GM12878 (cell line): ENCODE results near the gene PTPRN2. TPM values are rescaled to one million over a fixed set of nuclear protein-coding genes. Genes with fewer than 3 reads are reported as not detected.

Experiments
- ATAC-seq: fragments of 200-7000 bp; cut with Tn5 transposase; 3 replicates; pipeline ENCODE4 v1.9.1; 2020; ENCODE audit warnings: mild to moderate bottlenecking, moderate library complexity
- BruUV-seq: library from RNA; stranded (reverse); fragments of 400-500 nt; replicated peaks from 2 replicates; lab custom pipeline; 2021; lab: Mats Ljungman, UMichigan
- CTCF ChIA-PET: fragments of 300-600 bp; sonication (Branson Sonifier 250); formaldehyde crosslinking; extraction: SDS; loops from one replicate; lab custom pipeline; 2021; ENCODE audit warnings: inconsistent platforms; lab: Yijun Ruan, JAX
- POLR2A ChIA-PET: fragments of 350-600 bp; formaldehyde crosslinking; extraction: SDS; loops from one replicate; lab custom pipeline; 2021; ENCODE audit warnings: inconsistent platforms; lab: Charles Lee
- RAD21 ChIA-PET: fragments of 300-600 bp; sonication (Branson Sonifier 250); formaldehyde crosslinking; loops from one replicate; lab custom pipeline; 2023; ENCODE audit warnings: antibody characterized with exemption; ENCODE audit not compliant: unreplicated experiment; lab: Charles Lee
- SMC1A ChIA-PET: fragments of 300-600 bp; sonication (Branson Sonifier 250); formaldehyde crosslinking; loops from one replicate; lab custom pipeline; 2023; ENCODE audit not compliant: unreplicated experiment, uncharacterized antibody; lab: Charles Lee
- DNase-seq: peaks from one replicate; pipeline ENCODE4 v3.0.0-alpha.2; 2011; ENCODE audit warnings: low read depth, low spot score
- FAIRE-seq: peaks from 3 replicates; lab custom pipeline; 2011; peaks lifted over from hg19 to GRCh38; lab: Jason Lieb, UNC
- H2AFZ ChIP-seq: 2 replicates; pipeline ENCODE4 v1.6.0; 2011; ENCODE audit warnings: low read depth, low read length, control low read depth; ENCODE audit not compliant: control insufficient read depth
- H3K27ac ChIP-seq: 2 replicates; pipeline ENCODE4 v1.5.1; 2011; ENCODE audit warnings: control low read depth; ENCODE audit not compliant: control insufficient read depth, insufficient read depth
- H3K27me3 ChIP-seq, 2 experiments: replicated peaks in 1 of 2; 2 replicates each; pipeline versions ENCODE4 v1.6.0 to v1.6.1; 2011; ENCODE audit warnings: low read length in 1 of 2; ENCODE audit not compliant: control insufficient read depth in 2 of 2, insufficient read depth in 2 of 2
- H3K36me3 ChIP-seq, 2 experiments: 2 replicates each; pipeline ENCODE4 v1.5.1; 2011; ENCODE audit warnings: low read length in 1 of 2; ENCODE audit not compliant: control insufficient read depth in 2 of 2, insufficient read depth in 2 of 2
- H3K4me1 ChIP-seq: 2 replicates; pipeline ENCODE4 v1.6.1; 2011; ENCODE audit warnings: mild to moderate bottlenecking, low read length, moderate library complexity, mixed read lengths; ENCODE audit not compliant: control insufficient read depth, insufficient read depth
- H3K4me2 ChIP-seq: 2 replicates; pipeline ENCODE4 v1.6.0; 2011; ENCODE audit warnings: control low read depth; ENCODE audit not compliant: control insufficient read depth, insufficient read depth
- H3K4me3 ChIP-seq: fragments of 200-600 bp; sonication (generic); 2 replicates; pipeline ENCODE4 v1.5.1; 2016
- H3K79me2 ChIP-seq: 2 replicates; pipeline ENCODE4 v1.6.0; 2011; ENCODE audit warnings: low read length; ENCODE audit not compliant: control insufficient read depth, insufficient read depth
- H3K9ac ChIP-seq: 2 replicates; pipeline ENCODE4 v1.8.0; 2011; ENCODE audit warnings: low read length, control low read depth, mixed read lengths; ENCODE audit not compliant: control insufficient read depth, insufficient read depth
- H3K9me3 ChIP-seq: replicated peaks from 3 replicates; pipeline ENCODE4 v1.5.1; 2011; ENCODE audit warnings: mild to moderate bottlenecking, low read length; ENCODE audit not compliant: control insufficient read depth, insufficient read depth
- H4K20me1 ChIP-seq: 2 replicates; pipeline ENCODE4 v1.6.0; 2011; ENCODE audit not compliant: control insufficient read depth, insufficient read depth
- HCFC1 ChIP-seq: fragments of 150-350 bp; IDR thresholded peaks from 2 replicates; pipeline ENCODE4 v1.6.1; 2014; ENCODE audit warnings: low read length
- IKZF2 ChIP-seq, 2 experiments: fragments of 450-650 bp; IDR thresholded peaks; 2 replicates each; pipeline ENCODE4 v1.6.1; 2017; ENCODE audit warnings: mild to moderate bottlenecking in 2 of 2, moderate library complexity in 2 of 2
- PAX5 ChIP-seq: IDR thresholded peaks from 2 replicates; pipeline ENCODE4 v1.6.1; 2011; ENCODE audit warnings: low read depth, low read length, borderline replicate concordance
- SMAD5 ChIP-seq: IDR thresholded peaks from 2 replicates; pipeline ENCODE4 v1.6.1; 2016; ENCODE audit warnings: antibody characterized with exemption, low read depth
- ZNF207 ChIP-seq: fragments of 450-650 bp; IDR thresholded peaks from 2 replicates; pipeline ENCODE4 v1.6.1; 2014; ENCODE audit warnings: antibody characterized with exemption, mild to moderate bottlenecking, borderline replicate concordance
- ZNF274 ChIP-seq: IDR thresholded peaks from one replicate; pipeline ENCODE4 v1.8.0; 2011; ENCODE audit not compliant: insufficient read length, insufficient read depth
- ZNF384 ChIP-seq: IDR thresholded peaks from 2 replicates; pipeline ENCODE4 v1.6.1; 2012; ENCODE audit warnings: low read depth, mild to moderate bottlenecking, low read length, improper control_type of control experiment, borderline replicate concordance
- WGBS: methylation state at CpG from one replicate; pipeline ENCODE4 v1.1.6; 2016; ENCODE audit warnings: low lambda C conversion rate; ENCODE audit not compliant: insufficient replicate concordance, insufficient coverage; ENCODE audit errors: missing lambda C conversion rate; 5-methylcytosine and 5-hydroxymethylcytosine counted together
- in situ Hi-C: fragments of 300-500 bp; cut with MboI; formaldehyde crosslinking; loops from 9 replicates; pipeline ENCODE4 v1.14.3; 2018; ENCODE audit warnings: mixed read lengths
- intact Hi-C: fragments of 100-400 bp; cut with micrococcal nuclease; formaldehyde crosslinking; loops from one replicate; pipeline ENCODE4 v1.14.2; 2022; ENCODE audit not compliant: unreplicated experiment
- polyA plus RNA-seq, 11 experiments: library from polyadenylated mRNA; depleted of rRNA in 4 of 11; unstranded in 6 of 11; stranded (reverse) in 5 of 11; fragments of >200 nt; fragmentation: Nextera tagmentation in 4 of 11; fragmentation: Illumina TruSeq in 1 of 11; extraction: Ambion mirVana in 4 of 11; extraction: Trizol in 1 of 11; gene quantifications; 1 replicate in 1 of 11; 2 replicates in 10 of 11; pipeline versions ENCODE4 v1.2.1 to v1.2.3, GENCODE V29; 2011 to 2016; ENCODE audit warnings: inconsistent platforms in 2 of 11, missing spikeins in 2 of 11, low read depth in 1 of 11
- total RNA-seq, 4 experiments: library from RNA; depleted of rRNA in 3 of 4; stranded (reverse); fragments of >200 nt in 3 of 4; fragmentation: Illumina TruSeq in 1 of 4; extraction: Trizol in 1 of 4; gene quantifications; 2 replicates each; pipeline versions ENCODE4 v1.2.1 to v1.2.3, GENCODE V29; 2013 to 2021
- TF ChIP-seq, protein P1 (sequence below): fragments of 450-650 bp; IDR thresholded peaks from 2 replicates; pipeline ENCODE4 v1.6.1; 2016; ENCODE audit warnings: mild to moderate bottlenecking
- TF ChIP-seq, protein P2 (sequence below): fragments of 450-650 bp; IDR thresholded peaks from 2 replicates; pipeline ENCODE4 v1.6.1; 2018; ENCODE audit warnings: borderline replicate concordance, mild to moderate bottlenecking; ENCODE audit not compliant: partially characterized antibody

Gene PTPRN2
- total and polyA plus RNA-seq, 10 of the 15 experiments (the other 5 are each of a cell fraction or from before 2014, with no cell fraction given) = 5.4 TPM; not detected in 9

DNA sequence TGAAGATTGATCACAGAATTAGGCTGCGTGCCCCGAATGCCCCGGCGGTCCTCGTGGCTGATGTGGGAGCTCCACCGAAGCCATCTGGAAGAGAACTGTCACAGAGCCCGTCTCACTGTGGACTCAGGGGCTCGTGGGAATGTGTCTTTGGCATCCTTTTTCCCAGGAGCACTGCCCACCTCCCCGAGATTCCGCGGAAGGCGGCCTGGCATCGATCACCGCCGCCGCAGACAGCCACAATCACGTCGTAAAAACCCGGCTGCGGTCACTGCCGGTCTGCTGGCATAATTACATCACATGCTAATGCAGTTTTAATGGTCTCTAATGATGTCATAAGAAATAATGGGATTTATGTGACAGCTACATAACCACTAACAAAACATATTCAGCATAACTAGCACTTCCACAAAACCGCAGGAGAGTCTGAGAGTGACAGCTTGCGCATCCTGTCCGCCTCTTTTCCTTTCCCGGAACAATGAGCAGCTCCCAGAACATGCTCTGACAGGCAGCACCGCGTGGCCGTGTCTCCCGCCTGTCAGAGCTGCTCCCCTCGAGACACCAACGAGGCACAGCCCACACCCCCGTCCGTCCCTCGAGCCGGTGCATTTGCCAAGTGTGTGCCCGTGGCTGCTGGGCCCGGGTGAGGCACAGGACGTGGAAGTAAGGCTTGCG is 490.0 kb downstream of the PTPRN2 start:
- SMC1A ChIA-PET = no interaction called here
- POLR2A ChIA-PET = no interaction called here
- Histone ChIP-seq H3K4me3 (no peak overlapping the region), H2AFZ (no peak overlapping the region), H3K4me1 (no peaks in the 10 kb centered on the region), H3K4me2 (no peak overlapping the region), H3K9me3 (no peaks in the 10 kb centered on the region; the same call in 2 of the 3 replicates), H3K9ac (no peak overlapping the region), H3K36me3 (no peaks in the 10 kb centered on the region), H4K20me1 (no peaks in the 10 kb centered on the region), H3K27me3 (no peaks in the 10 kb centered on the region), H3K27ac (no peak overlapping the region), H3K79me2 (no peaks in the 10 kb centered on the region)
- no peak for TF ChIP-seq ZNF207
- no peak for TF ChIP-seq SMAD5
- TF ChIP-seq PAX5 = no peak
- TF ChIP-seq, protein P1, sequence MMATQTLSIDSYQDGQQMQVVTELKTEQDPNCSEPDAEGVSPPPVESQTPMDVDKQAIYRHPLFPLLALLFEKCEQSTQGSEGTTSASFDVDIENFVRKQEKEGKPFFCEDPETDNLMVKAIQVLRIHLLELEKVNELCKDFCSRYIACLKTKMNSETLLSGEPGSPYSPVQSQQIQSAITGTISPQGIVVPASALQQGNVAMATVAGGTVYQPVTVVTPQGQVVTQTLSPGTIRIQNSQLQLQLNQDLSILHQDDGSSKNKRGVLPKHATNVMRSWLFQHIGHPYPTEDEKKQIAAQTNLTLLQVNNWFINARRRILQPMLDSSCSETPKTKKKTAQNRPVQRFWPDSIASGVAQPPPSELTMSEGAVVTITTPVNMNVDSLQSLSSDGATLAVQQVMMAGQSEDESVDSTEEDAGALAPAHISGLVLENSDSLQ = no peak
- TF ChIP-seq ZNF384 = no peak
- no peak for TF ChIP-seq ZNF274
- TF ChIP-seq HCFC1 = no peak
- no peak for TF ChIP-seq IKZF2 (IDR thresholded peaks at IDR 0.05)
- TF ChIP-seq, protein P2, sequence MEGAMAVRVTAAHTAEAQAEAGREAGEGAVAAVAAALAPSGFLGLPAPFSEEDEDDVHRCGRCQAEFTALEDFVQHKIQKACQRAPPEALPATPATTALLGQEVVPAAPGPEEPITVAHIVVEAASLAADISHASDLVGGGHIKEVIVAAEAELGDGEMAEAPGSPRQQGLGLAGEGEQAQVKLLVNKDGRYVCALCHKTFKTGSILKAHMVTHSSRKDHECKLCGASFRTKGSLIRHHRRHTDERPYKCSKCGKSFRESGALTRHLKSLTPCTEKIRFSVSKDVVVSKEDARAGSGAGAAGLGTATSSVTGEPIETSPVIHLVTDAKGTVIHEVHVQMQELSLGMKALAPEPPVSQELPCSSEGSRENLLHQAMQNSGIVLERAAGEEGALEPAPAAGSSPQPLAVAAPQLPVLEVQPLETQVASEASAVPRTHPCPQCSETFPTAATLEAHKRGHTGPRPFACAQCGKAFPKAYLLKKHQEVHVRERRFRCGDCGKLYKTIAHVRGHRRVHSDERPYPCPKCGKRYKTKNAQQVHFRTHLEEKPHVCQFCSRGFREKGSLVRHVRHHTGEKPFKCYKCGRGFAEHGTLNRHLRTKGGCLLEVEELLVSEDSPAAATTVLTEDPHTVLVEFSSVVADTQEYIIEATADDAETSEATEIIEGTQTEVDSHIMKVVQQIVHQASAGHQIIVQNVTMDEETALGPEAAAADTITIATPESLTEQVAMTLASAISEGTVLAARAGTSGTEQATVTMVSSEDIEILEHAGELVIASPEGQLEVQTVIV = no peak
- BruUV-seq = no TSS peak
- intact Hi-C loops (no loop called here), in situ Hi-C loops (no loop called here)
- FAIRE-seq (no peak), DNase-seq (no peak), ATAC-seq (no peak)
- whole genome bisulfite sequencing = 77% methylated on average over 38 of the region's 39 CpGs
- CTCF ChIA-PET = no interaction called here
- RAD21 ChIA-PET = no interaction called here
